GM21619 (cell line): Measurements from ENCODE around the gene SIL1.
"Not testable (repeated sequence)": the region's sequence is repeated elsewhere in the genome, so short reads cannot be mapped to it uniquely, and the experiment has no call there.

Experiments
- ATAC-seq: cut with Tn5 transposase; IDR thresholded peaks from one replicate; pipeline ENCODE4 v1.9.1; 2021; ENCODE audit not compliant: unreplicated experiment

SIL1 gene

GRCh38 chr5:139076111-139076510 lies 122.1 kb downstream of the SIL1 start:
- no peak for ATAC-seq

- ATAC-seq, result no peak
Measured at GRCh38 chr5:139075066-139076050, 122.8 kb downstream of the SIL1 start.

GRCh38 chr5:139073956-139074355 lies 124.2 kb downstream of the SIL1 start:
- ATAC-seq, result not testable (repeated sequence)

GRCh38 chr5:139068494-139069151 lies 129.5 kb downstream of the SIL1 start:
- ATAC-seq, result no peak

GRCh38 chr5:139068060-139068459 lies 130.1 kb downstream of the SIL1 start:
- no peak for ATAC-seq

- no peak for ATAC-seq
Measured at GRCh38 chr5:139065306-139065705, 132.9 kb downstream of the SIL1 start.

- no peak for ATAC-seq
Measured at GRCh38 chr5:139064613-139065012, 133.6 kb downstream of the SIL1 start.

GRCh38 chr5:139063664-139064054 lies 134.5 kb downstream of the SIL1 start:
- ATAC-seq, result no peak

- no peak for ATAC-seq
Measured at GRCh38 chr5:139062910-139063663, 135.1 kb downstream of the SIL1 start.

GRCh38 chr5:139061856-139062255 lies 136.3 kb downstream of the SIL1 start:
- ATAC-seq, result no peak

- ATAC-seq, result no peak
Measured at GRCh38 chr5:139061274-139061673, 136.9 kb downstream of the SIL1 start.

- ATAC-seq, result no peak
Measured at GRCh38 chr5:139058121-139058520, 140.0 kb downstream of the SIL1 start.

- ATAC-seq, result not testable (repeated sequence)
Measured at GRCh38 chr5:139057045-139057939, 140.9 kb downstream of the SIL1 start.

GRCh38 chr5:139052975-139053374 lies 145.2 kb downstream of the SIL1 start:
- ATAC-seq, result no peak

- ATAC-seq, result no peak
Measured at GRCh38 chr5:139051392-139051791, 146.8 kb downstream of the SIL1 start.

GRCh38 chr5:139050432-139050831 lies 147.7 kb downstream of the SIL1 start:
- no peak for ATAC-seq

- ATAC-seq, result no peak
Measured at GRCh38 chr5:139049780-139050179, 148.4 kb downstream of the SIL1 start.

GRCh38 chr5:139046551-139046950 lies 151.6 kb downstream of the SIL1 start:
- no peak for ATAC-seq

GRCh38 chr5:139043157-139043905 lies 154.8 kb downstream of the SIL1 start:
- ATAC-seq, result no peak

- no peak for ATAC-seq
Measured at GRCh38 chr5:139040081-139040480, 158.1 kb downstream of the SIL1 start.
